NCI-H1417 (cell line): ENCODE results near the gene CHRND.

Source experiments
- DNase-seq, 3 experiments: peaks; one replicate each; lab custom pipeline; 2025; lab: John Stamatoyannopoulos, UW

The CHRND gene

GRCh38 chr2:232525791-232526371, at the start of gene CHRND:
Gene CHRND (plus strand): TSS chr2:232526160. CDS start chr2:232526216, 56 bp downstream.
- peak in 2 of 3 experiments; percentile 15 to 62 for DNase-seq

DNA sequence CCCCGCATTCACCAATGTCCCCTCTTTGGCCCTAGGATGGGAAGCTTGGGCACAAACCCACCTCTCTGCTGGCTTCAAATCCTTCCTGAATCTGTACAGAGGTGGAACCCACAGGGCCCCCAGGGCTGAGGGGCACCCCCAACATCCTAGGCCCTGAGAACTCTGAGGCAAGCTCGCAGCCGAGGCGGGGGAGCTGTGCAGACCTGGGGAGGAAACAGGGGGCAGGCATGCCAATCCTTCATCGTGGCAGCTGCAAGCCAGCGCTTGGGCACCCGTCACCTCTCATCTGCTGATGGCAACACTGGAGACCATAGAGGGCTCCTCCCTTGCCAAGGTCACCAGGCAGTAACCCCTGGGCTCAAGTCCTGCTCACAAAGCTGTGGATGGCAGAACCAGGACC, 49.2 kb upstream of the CHRND start:
- no peak for DNase-seq

DNA sequence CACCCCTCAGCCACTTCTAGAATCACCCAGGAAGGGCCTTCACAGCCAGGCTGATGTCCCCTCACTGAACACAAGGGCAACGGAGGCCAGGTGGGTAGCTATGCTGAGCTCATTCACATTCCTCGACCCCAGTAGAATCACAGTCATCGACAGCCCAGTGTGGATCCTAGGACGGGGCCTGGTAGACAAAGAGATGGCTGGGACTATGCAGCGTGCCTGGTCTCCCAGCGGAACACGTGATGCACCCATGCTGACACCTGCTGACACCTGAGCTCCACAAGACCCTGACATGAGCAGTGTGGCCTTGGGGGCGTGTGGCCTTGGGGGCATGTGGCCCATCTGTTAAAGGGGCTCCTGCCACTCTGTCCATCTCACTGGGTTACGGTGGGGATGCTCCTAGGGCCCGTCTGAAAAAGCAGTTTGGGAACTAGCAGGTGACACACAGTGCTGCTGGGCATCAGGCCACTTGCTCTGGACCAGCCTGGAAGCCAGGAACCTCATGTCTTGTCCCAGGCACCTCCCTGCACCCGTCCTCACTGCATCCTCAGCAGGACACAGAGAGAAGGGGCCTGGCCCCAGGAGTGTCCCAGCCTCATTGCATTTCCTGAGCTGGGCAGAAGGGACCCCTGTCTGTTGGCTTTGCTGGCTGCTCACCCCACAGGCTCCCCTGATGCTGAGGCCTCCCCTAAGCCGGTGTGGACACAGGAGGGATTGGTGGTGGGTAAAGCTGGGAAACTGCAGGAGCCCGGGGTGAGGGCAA, 48.0 kb upstream of the CHRND start:
- DNase-seq: no peak

GRCh38 chr2:232478571-232479340, 47.2 kb upstream of the CHRND start:
- DNase-seq: no peak

DNA sequence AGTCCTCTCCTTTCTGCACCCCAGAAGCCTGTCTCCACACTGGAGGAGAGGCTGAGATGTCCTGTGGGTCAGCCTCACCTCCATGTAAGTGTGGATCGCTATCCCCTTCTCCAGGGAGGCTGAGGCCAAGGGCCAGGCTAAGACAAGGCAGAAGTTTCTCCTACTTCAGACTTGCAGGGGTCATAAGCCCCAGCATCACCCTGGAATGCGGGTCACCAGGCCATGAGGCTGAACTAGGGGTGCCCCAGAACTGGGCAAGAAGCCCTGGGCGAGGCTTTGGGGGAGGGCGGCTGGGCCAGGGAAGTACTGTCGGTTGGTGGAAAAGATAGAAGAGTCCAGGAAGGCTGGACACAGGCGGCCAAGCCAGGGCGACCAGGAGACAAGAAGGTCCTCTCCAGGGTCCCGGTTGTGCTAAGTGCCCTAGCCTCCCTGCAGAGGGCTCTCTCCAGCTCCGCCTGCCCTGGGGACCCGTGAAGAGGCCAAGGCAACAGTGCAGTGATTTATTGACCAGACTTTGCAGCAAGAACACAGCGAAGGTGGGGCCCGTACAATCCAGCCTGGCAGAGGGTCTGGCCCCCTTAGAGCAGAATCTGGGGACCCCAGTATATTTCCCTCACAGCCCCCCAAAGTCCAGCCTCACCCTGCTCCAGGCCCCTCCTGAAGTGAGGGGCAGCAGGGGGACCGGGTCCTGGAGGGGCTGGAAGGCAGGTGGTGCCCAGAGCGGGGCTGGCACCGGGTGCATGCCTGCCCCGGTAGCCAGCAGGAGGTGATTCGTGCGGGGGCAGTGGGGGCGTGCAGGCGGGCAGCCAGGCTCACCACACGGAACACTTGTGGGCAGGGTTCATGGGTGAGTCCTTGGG, 46.4 kb upstream of the CHRND start:
- DNase-seq: no peak

DNA sequence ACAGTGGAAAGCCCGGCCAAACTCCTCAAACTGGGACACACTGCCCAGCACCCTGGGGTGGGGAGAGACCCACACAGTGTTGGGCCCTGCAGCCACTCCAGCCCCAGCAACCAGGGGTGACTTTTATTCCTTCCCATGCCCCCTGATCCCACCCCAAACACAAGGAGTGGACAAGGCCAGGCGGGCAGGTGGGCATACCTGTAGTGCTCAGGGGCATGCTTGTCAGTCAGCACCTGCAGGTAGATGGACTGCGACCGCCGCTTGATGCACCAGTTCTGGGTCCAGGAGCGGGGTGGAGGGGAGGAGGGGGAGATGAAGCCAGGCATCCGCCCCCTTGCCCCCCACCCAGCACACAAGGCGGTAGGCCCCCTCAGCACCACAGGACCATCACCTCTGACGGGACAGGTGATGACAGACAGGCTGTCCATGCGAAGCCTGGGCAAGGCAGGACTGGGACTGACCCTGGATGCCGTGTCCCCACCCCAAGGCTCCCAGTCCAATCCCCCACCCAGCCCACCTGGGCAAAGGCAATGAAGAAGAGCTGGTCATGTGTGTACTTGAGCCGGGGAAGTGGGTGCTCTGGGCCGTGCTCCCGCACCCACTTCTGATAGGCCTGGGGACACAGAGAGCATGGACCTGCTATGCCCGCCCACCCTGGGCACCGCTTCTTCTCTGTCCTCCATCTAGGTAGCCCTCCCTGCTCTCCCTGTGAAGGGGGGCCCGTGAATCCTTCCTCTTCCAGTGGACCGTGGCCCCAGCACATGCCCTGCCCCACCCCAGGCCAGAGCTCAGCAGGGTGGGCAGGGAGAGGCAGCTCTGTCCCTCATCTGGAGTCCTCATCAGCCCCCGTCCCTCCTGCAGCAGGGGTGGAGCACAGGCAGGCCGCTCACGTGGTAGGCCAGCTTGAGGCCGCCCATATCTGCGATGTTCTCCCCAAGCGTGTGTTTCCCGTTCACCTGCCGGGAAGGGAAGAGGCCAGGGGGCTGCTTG, 45.5 kb upstream of the CHRND start:
- no peak for DNase-seq

DNA sequence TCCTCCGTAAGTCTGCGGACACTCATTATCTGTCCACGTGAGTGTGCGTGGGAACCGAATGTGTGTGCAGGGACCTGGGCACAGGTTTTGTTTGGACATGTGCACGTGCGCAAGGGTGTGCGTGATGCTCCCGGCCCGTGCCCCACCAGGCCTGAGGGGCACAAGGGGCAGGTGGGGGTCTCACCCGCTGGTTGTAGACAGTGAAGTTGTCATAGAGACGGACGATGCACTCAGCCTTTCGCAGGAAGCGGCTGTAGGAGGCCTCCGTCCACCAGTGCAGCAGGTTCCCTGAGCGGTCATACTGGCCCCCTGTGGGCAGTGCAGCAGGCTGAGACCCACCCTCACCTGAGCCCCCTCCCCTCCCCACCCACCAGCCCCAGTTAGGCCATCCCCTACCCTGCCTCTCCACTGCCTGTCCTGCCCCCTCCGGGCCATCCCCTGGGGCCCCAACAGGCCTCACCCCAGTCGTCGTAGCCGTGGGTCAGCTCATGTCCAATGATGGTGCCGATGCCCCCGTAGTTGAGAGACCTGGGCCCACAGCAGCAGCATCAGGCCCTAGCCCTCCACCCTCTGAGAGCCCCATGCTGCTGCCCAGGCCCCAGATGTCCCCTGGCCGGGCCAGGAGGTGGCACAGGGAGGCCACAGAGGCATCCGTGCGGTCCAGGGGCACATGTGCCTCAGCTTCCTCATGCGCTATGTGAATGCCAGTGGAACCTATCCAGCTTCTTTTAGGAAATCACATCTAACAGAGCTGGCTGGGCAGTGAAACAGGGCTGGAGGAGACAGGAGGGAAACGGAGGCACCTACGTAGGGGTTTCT, 44.4 kb upstream of the CHRND start:
- DNase-seq: no peak

GRCh38 chr2:232482301-232483238, 43.4 kb upstream of the CHRND start:
- DNase-seq: no peak

- DNase-seq: no peak
Observed at GRCh38 chr2:232483311-232483922, 42.5 kb upstream of the CHRND start.

DNA sequence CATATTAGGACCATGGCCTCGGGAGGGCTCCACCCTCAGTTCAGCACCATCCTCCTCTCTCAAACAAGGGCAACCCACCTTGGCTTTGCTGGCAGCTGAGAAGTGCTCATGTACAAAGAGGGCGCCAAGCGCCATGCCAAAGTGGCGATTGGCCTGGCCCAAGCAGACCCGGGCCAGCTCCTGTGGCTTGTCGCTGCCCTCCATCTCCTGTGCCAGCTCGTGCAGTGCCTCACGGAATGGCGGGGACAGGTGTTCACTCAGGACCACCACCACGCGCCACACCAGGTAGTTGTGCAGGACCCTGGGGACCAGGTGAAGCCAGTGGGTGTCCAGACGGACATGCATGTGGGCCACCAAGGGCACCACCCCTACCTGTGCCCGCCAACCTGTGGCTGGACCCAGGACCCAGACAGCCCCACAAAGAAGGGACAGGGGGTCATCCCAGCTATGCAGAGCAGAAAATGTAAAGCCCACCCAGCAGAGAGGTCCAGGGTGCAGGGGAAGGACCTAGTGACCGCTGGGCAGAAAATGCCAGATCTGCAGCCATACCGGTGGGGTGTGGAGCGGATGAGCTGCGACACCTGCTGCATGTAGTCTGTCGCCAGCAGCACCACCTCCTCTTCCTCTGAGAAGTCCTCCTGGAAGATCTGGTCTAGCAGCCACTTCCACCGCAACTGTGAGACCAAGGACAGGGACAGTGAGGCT, 41.9 kb upstream of the CHRND start:
- DNase-seq: no peak

DNA sequence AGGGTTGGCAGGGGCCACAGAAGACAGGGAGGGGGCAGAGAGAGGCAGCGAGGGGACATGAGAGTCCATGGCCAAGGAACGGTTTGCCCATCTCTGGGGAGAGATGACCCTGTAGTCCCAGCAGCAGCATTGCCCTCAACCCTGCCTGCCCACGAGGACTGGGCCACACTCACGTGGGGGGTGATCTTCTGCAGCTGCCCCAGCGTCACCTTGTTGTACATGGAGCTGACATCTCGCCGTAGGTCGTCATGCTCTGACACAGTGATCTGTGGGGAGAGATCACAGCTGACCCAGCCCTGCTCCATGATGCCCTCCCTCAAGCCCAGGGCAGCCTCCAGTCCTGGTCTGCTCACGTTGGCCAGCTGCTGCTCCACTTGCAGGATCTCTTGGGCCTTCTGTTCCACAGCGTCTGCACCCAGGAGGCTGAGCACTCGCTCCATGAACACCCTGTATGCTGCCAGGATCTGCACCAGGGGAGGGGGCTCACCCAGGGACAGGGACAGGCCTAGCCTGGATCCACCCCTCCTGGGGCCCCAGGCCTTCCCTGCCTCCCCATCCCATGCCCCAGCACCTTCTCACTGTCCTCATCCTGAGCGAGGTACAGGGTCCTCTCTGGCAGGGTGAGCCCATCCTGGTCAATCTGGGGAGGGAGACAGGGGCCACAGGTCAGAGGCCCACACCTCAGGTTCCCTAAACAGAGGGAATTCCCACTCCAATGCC, 41.2 kb upstream of the CHRND start:
- DNase-seq: no peak

GRCh38 chr2:232485348-232485756, 40.6 kb upstream of the CHRND start:
- peak in 1 of 3 experiments; percentile 13 for DNase-seq

- DNase-seq: no peak
Observed at GRCh38 chr2:232485757-232486557, 40.0 kb upstream of the CHRND start.

- DNase-seq: peak in 2 of 3 experiments; percentile 43 to 45
Observed at GRCh38 chr2:232486558-232487384, 39.2 kb upstream of the CHRND start.
